GM12864 (cell line): Measurements from ENCODE around the gene HAND2.

Source experiments
- DNase-seq: peaks from one replicate; pipeline ENCODE4 v3.0.0-alpha.2; 2011; ENCODE audit warnings: low read depth
- H3K4me3 ChIP-seq: 2 replicates; pipeline ENCODE4 v1.5.1; 2011; ENCODE audit warnings: mild to moderate bottlenecking, low read depth, low read length, control low read depth
- CTCF ChIP-seq: IDR thresholded peaks from 2 replicates; pipeline ENCODE4 v1.5.1; 2011; ENCODE audit warnings: low read depth, mild to moderate bottlenecking, moderate library complexity, low read length, control low read depth, inconsistent platforms; ENCODE audit errors: missing control alignments

Gene HAND2

GRCh38 chr4:173482330-173482931 is 47.6 kb downstream of the HAND2 start:
- no peak overlapping the region for H3K4me3 ChIP-seq
- DNase-seq: no peak
- no peak for TF ChIP-seq CTCF

- TF ChIP-seq CTCF: no peak
- DNase-seq: no peak
- H3K4me3 ChIP-seq: no peak overlapping the region
Observed at GRCh38 chr4:173478913-173479283, 51.1 kb downstream of the HAND2 start.

GRCh38 chr4:173478201-173478912 is 51.7 kb downstream of the HAND2 start:
- H3K4me3 ChIP-seq: no peak overlapping the region
- no peak for DNase-seq
- TF ChIP-seq CTCF: no peak

GRCh38 chr4:173477016-173477415 is 53.0 kb downstream of the HAND2 start:
- no peak for DNase-seq
- H3K4me3 ChIP-seq: no peak overlapping the region
- TF ChIP-seq CTCF: no peak
